ENCODE measurements around the gene AMOTL2. TPM values are rescaled to one million over a fixed set of nuclear protein-coding genes. Genes with fewer than 3 reads are reported as not detected.

AMOTL2 gene
- total and polyA plus RNA-seq, 2 experiments from 2014 or later = 17.9 to 102 TPM

GRCh38 chr3:134314588-134315285 lies 59.5 kb downstream of the AMOTL2 start:
- Histone ChIP-seq H3K36me3 (ENCODE audit: insufficient read depth) (no peaks in the 10 kb centered on the region), H4K20me1 (replicated peaks; ENCODE audit: insufficient read depth) (no peaks in the 10 kb centered on the region), H3K27me3 (ENCODE audit: insufficient read depth) (peaks cover 39% of the 10 kb centered on the region), H3F3A (replicated peaks; ENCODE audit: low read depth) (0 out of 2 replicates have a peak, but pooled peaks cover 9% of the 10 kb centered on the region), H3K4me3 (no peak overlapping the region), H3K27ac (ENCODE audit: low read depth) (no peak overlapping the region), H2AFZ (0 out of 2 replicates have a peak overlapping the region, but pooled peaks have one; percentile 84), H3K4me1 (ENCODE audit: insufficient read depth) (peaks cover 30% of the 10 kb centered on the region), H3K9me2 (ENCODE audit: insufficient read depth) (no peaks in the 10 kb centered on the region), H3K4me2 (peak overlapping the region; percentile 95), H3K79me2 (replicated peaks; ENCODE audit: insufficient read depth) (no peaks in the 10 kb centered on the region)
- no peak for DNase-seq (ENCODE audit: low spot score)
- no peak overlapping the region; the same call in 2 of the 3 replicates for H3K4me3 Mint-ChIP-seq
- TF ChIP-seq CTCF (conservative IDR thresholded peaks at IDR 0.05; ENCODE audit: low read depth in 2 of 2) (no peak), ZNF114 (CRISPR knock-in tag; IDR thresholded peaks at IDR 0.05) (no peak), ZNF462 (CRISPR knock-in tag; IDR thresholded peaks at IDR 0.05) (no peak), CREB1 (CRISPR knock-in tag; IDR thresholded peaks at IDR 0.05; ENCODE audit: low read depth) (no peak), ETS1 (IDR thresholded peaks at IDR 0.05) (no peak), JUNB (IDR thresholded peaks at IDR 0.05; ENCODE audit: unreplicated experiment) (no peak), EZH2 (IDR thresholded peaks at IDR 0.05; ENCODE audit: low read depth, unreplicated experiment) (no peak), EZH2phosphoT487 (IDR thresholded peaks at IDR 0.05; ENCODE audit: unreplicated experiment) (no peak), NANOG (IDR thresholded peaks at IDR 0.05; ENCODE audit: borderline replicate concordance) (no peak), STAT1 (IDR thresholded peaks at IDR 0.05; ENCODE audit: unreplicated experiment) (no peak)
- H3K36me3 Mint-ChIP-seq (ENCODE audit: low read depth) = no peaks in the 10 kb centered on the region
- ATAC-seq = no peak
- H3K27ac Mint-ChIP-seq = no peak overlapping the region
- H3K27me3 Mint-ChIP-seq (ENCODE audit: insufficient read depth, low read depth, poor library complexity) = peaks cover 23% of the 10 kb centered on the region
- H3K4me1 Mint-ChIP-seq = peaks cover 35% of the 10 kb centered on the region
- H3K9me3 Mint-ChIP-seq = no peaks in the 10 kb centered on the region
